Stimulated activated naive B cell treated with anti-CD40 and anti-IgM and Interleukin-4, amounts not matched to agents 10 μg/mL and 1 μg/mL and 100 μg/mL, for 72 hours (primary cell): Measurements from ENCODE around the gene KCNQ1.

Experiments used
- ATAC-seq, 2 donors: fragments of 150-1000 bp; cut with Tn5 transposase; replicated peaks; 2 replicates each; pipeline ENCODE4 v1.10.0; 2021; ENCODE audit warnings: moderate library complexity in 1 of 2
- DNase-seq: peaks from one replicate; pipeline ENCODE4 v3.0.0; 2021
- H3K27ac Mint-ChIP-seq: one replicate; pipeline ENCODE4 v1.8.0; 2022; ENCODE audit warnings: mild to moderate bottlenecking, mixed read lengths
- H3K27me3 Mint-ChIP-seq, 2 donors: one replicate each; pipeline ENCODE4 v1.8.0; 2022; ENCODE audit warnings: mixed read lengths in 2 of 2
- H3K36me3 Mint-ChIP-seq, 2 donors: one replicate each; pipeline ENCODE4 v1.8.0; 2022; ENCODE audit warnings: mixed read lengths in 2 of 2, mild to moderate bottlenecking in 1 of 2
- H3K4me1 Mint-ChIP-seq, 2 donors: one replicate each; pipeline ENCODE4 v1.8.0; 2022; ENCODE audit warnings: mixed read lengths in 2 of 2, mild to moderate bottlenecking in 1 of 2
- H3K4me3 Mint-ChIP-seq, 2 donors: one replicate each; pipeline ENCODE4 v1.8.0; 2022; ENCODE audit warnings: mild to moderate bottlenecking in 2 of 2, mixed read lengths in 2 of 2, moderate library complexity in 1 of 2
- H3K9me3 Mint-ChIP-seq, 2 donors: one replicate each; pipeline ENCODE4 v1.8.0; 2022; ENCODE audit warnings: mixed read lengths in 2 of 2, mild to moderate bottlenecking in 1 of 2

KCNQ1 gene

GRCh38 chr11:2530131-2530854 is 85.5 kb downstream of the KCNQ1 start:
- H3K27me3 Mint-ChIP-seq = peaks cover 0 to 26% of the 10 kb centered on the region in 2 donors
- no peak overlapping the region for H3K4me3 Mint-ChIP-seq
- H3K27ac Mint-ChIP-seq = no peak overlapping the region
- peaks cover 39 to 50% of the 10 kb centered on the region in 2 donors for H3K4me1 Mint-ChIP-seq
- H3K9me3 Mint-ChIP-seq = no peaks in the 10 kb centered on the region
- no peak for DNase-seq
- ATAC-seq = no peak
- no peaks in the 10 kb centered on the region for H3K36me3 Mint-ChIP-seq

- DNase-seq (no peak), ATAC-seq (no peak)
- Mint-ChIP-seq H3K27ac (no peak overlapping the region), H3K4me1 (peaks cover 33 to 47% of the 10 kb centered on the region in 2 donors), H3K4me3 (no peak overlapping the region), H3K27me3 (peaks cover 0 to 28% of the 10 kb centered on the region in 2 donors), H3K36me3 (no peaks in the 10 kb centered on the region), H3K9me3 (no peaks in the 10 kb centered on the region)
Observed at GRCh38 chr11:2530855-2531200, 86.0 kb downstream of the KCNQ1 start.

GRCh38 chr11:2531277-2531986 is 86.6 kb downstream of the KCNQ1 start:
- H3K36me3 Mint-ChIP-seq = no peaks in the 10 kb centered on the region
- ATAC-seq (peak; percentile 17 to 33), DNase-seq (peak; percentile 55)
- H3K4me1 Mint-ChIP-seq = peaks cover 27 to 43% of the 10 kb centered on the region in 2 donors
- H3K4me3 Mint-ChIP-seq = no peak overlapping the region
- H3K27me3 Mint-ChIP-seq = peaks cover 0 to 32% of the 10 kb centered on the region in 2 donors
- no peak overlapping the region for H3K27ac Mint-ChIP-seq
- no peaks in the 10 kb centered on the region for H3K9me3 Mint-ChIP-seq

GRCh38 chr11:2531987-2532703 is 87.3 kb downstream of the KCNQ1 start:
- Mint-ChIP-seq H3K36me3 (no peaks in the 10 kb centered on the region), H3K4me1 (peaks cover 22 to 36% of the 10 kb centered on the region in 2 donors), H3K9me3 (no peaks in the 10 kb centered on the region), H3K4me3 (no peak overlapping the region), H3K27me3 (peaks cover 0 to 32% of the 10 kb centered on the region in 2 donors), H3K27ac (no peak overlapping the region)
- ATAC-seq = no peak
- no peak for DNase-seq

GRCh38 chr11:2532704-2533586 is 88.1 kb downstream of the KCNQ1 start:
- Mint-ChIP-seq H3K36me3 (no peaks in the 10 kb centered on the region), H3K27ac (peak overlapping the region; percentile 68), H3K4me3 (peak overlapping the region; percentile 73 to 86), H3K4me1 (peaks cover 17 to 28% of the 10 kb centered on the region in 2 donors), H3K9me3 (no peaks in the 10 kb centered on the region), H3K27me3 (peaks cover 0 to 32% of the 10 kb centered on the region in 2 donors)
- peak; percentile 92 for ATAC-seq
- DNase-seq = peak; percentile 84

- H3K27me3 Mint-ChIP-seq = peaks cover 0 to 32% of the 10 kb centered on the region in 2 donors
- peak overlapping the region in 1 of 2 donors; percentile 86 for H3K4me3 Mint-ChIP-seq
- ATAC-seq = peak; percentile 34 to 49
- no peaks in the 10 kb centered on the region for H3K9me3 Mint-ChIP-seq
- H3K27ac Mint-ChIP-seq = no peak overlapping the region
- H3K4me1 Mint-ChIP-seq = peaks cover 17 to 28% of the 10 kb centered on the region in 2 donors
- H3K36me3 Mint-ChIP-seq = no peaks in the 10 kb centered on the region
- DNase-seq = no peak
Observed at GRCh38 chr11:2533587-2534133, 88.9 kb downstream of the KCNQ1 start.

- H3K27ac Mint-ChIP-seq = no peak overlapping the region
- no peaks in the 10 kb centered on the region for H3K36me3 Mint-ChIP-seq
- peak overlapping the region in 1 of 2 donors; percentile 17 for H3K4me3 Mint-ChIP-seq
- peaks cover 0 to 32% of the 10 kb centered on the region in 2 donors for H3K27me3 Mint-ChIP-seq
- ATAC-seq (no peak), DNase-seq (no peak)
- H3K9me3 Mint-ChIP-seq = no peaks in the 10 kb centered on the region
- H3K4me1 Mint-ChIP-seq = peaks cover 17 to 28% of the 10 kb centered on the region in 2 donors
Observed at GRCh38 chr11:2534134-2534956, 89.5 kb downstream of the KCNQ1 start.

GRCh38 chr11:2534957-2535672 is 90.3 kb downstream of the KCNQ1 start:
- Mint-ChIP-seq H3K4me1 (peaks cover 17 to 28% of the 10 kb centered on the region in 2 donors), H3K4me3 (no peak overlapping the region), H3K36me3 (no peaks in the 10 kb centered on the region), H3K9me3 (no peaks in the 10 kb centered on the region), H3K27ac (no peak overlapping the region), H3K27me3 (peaks cover 0 to 32% of the 10 kb centered on the region in 2 donors)
- ATAC-seq (no peak), DNase-seq (no peak)

- H3K27ac Mint-ChIP-seq = no peak overlapping the region
- peaks cover 0 to 32% of the 10 kb centered on the region in 2 donors for H3K27me3 Mint-ChIP-seq
- no peak for ATAC-seq
- peaks cover 0 to 5% of the 10 kb centered on the region in 2 donors for H3K36me3 Mint-ChIP-seq
- peaks cover 17 to 28% of the 10 kb centered on the region in 2 donors for H3K4me1 Mint-ChIP-seq
- H3K4me3 Mint-ChIP-seq = no peak overlapping the region
- no peaks in the 10 kb centered on the region for H3K9me3 Mint-ChIP-seq
- no peak for DNase-seq
Observed at GRCh38 chr11:2535673-2536439, 91.0 kb downstream of the KCNQ1 start.

GRCh38 chr11:2536440-2536989 is 91.7 kb downstream of the KCNQ1 start:
- Mint-ChIP-seq H3K4me3 (no peak overlapping the region), H3K36me3 (peaks cover 0 to 7% of the 10 kb centered on the region in 2 donors), H3K9me3 (no peaks in the 10 kb centered on the region), H3K4me1 (peaks cover 16 to 25% of the 10 kb centered on the region in 2 donors), H3K27me3 (peaks cover 0 to 32% of the 10 kb centered on the region in 2 donors), H3K27ac (no peak overlapping the region)
- ATAC-seq (no peak), DNase-seq (no peak)

GRCh38 chr11:2537010-2537705 is 92.3 kb downstream of the KCNQ1 start:
- H3K27me3 Mint-ChIP-seq = peaks cover 0 to 32% of the 10 kb centered on the region in 2 donors
- ATAC-seq = no peak
- H3K4me3 Mint-ChIP-seq = no peak overlapping the region
- H3K9me3 Mint-ChIP-seq = no peaks in the 10 kb centered on the region
- H3K27ac Mint-ChIP-seq = no peak overlapping the region
- H3K36me3 Mint-ChIP-seq = peaks cover 0 to 7% of the 10 kb centered on the region in 2 donors
- H3K4me1 Mint-ChIP-seq = peaks cover 14 to 21% of the 10 kb centered on the region in 2 donors
- DNase-seq = no peak
